Fibroblast of the aortic adventitia (primary cell): ENCODE data around the gene SH2D6. TPM values are rescaled to one million over a fixed set of nuclear protein-coding genes. Genes with fewer than 3 reads are reported as not detected.

Experiments
- DNase-seq: peaks from one replicate; pipeline ENCODE4 v3.0.0-alpha.2; 2010; ENCODE audit warnings: low read depth
- H3K4me3 ChIP-seq: 2 replicates; pipeline ENCODE4 v1.5.1; 2011; ENCODE audit warnings: low read depth, mild to moderate bottlenecking, control low read depth, low read length, moderate library complexity
- CTCF ChIP-seq: IDR thresholded peaks from 2 replicates; pipeline ENCODE4 v1.5.1; 2011; ENCODE audit warnings: mild to moderate bottlenecking, low read length, control low read depth, inconsistent platforms; ENCODE audit not compliant: insufficient read depth
- total RNA-seq: library from RNA; depleted of rRNA; stranded (reverse); fragments of >200 nt; gene quantifications from 2 replicates; pipeline ENCODE4 v1.2.3, GENCODE V29; 2012; ENCODE audit warnings: low replicate concordance

The SH2D6 gene
- total RNA-seq, 1 donor, result 0.27 TPM

GRCh38 chr2:85458601-85459563, 40.4 kb downstream of the SH2D6 start:
- H3K4me3 ChIP-seq, result no peak overlapping the region
- TF ChIP-seq CTCF, result no peak
- no peak for DNase-seq

- H3K4me3 ChIP-seq, result no peak overlapping the region
- DNase-seq, result no peak
- no peak for TF ChIP-seq CTCF
Measured at GRCh38 chr2:85459771-85460170, 41.3 kb downstream of the SH2D6 start.

GRCh38 chr2:85462322-85462721, 43.8 kb downstream of the SH2D6 start:
- DNase-seq, result no peak
- no peak overlapping the region for H3K4me3 ChIP-seq
- no peak for TF ChIP-seq CTCF

- no peak overlapping the region for H3K4me3 ChIP-seq
- no peak for DNase-seq
- TF ChIP-seq CTCF, result no peak
Measured at GRCh38 chr2:85468096-85468703, 49.7 kb downstream of the SH2D6 start.

- DNase-seq, result peak; percentile 84
Measured at GRCh38 chr2:85468704-85469349, 50.3 kb downstream of the SH2D6 start.

More at GRCh38 chr2:85468704-85469349, 50.3 kb downstream of the SH2D6 start:
- H3K4me3 ChIP-seq, result no peak overlapping the region
- TF ChIP-seq CTCF, result no peak
